OCI-LY7 (cell line): Measurements from ENCODE around the gene PCBP3. TPM values are rescaled to one million over a fixed set of nuclear protein-coding genes. Genes with fewer than 3 reads are reported as not detected.

ENCODE experiments used
- BruUV-seq: library from RNA; stranded (reverse); fragments of 400-500 nt; replicated peaks from 2 replicates; lab custom pipeline; 2021; lab: Mats Ljungman, UMichigan
- CTCF ChIA-PET: fragments of 300-600 bp; sonication (Branson Sonifier 250); formaldehyde crosslinking; loops from one replicate; lab custom pipeline; 2022; ENCODE audit warnings: antibody characterized with exemption; ENCODE audit not compliant: unreplicated experiment; lab: Charles Lee
- POLR2A ChIA-PET: fragments of 300-600 bp; sonication (Branson Sonifier 250); formaldehyde crosslinking; loops from one replicate; lab custom pipeline; 2022; ENCODE audit warnings: antibody characterized with exemption; lab: Charles Lee
- DNase-seq: peaks from one replicate; pipeline ENCODE4 v3.0.0-alpha.2; 2015; ENCODE audit warnings: low spot score
- H2AFZ ChIP-seq: fragments of 200-600 bp; sonication (generic), shearing (Covaris generic); 2 replicates; pipeline ENCODE4 v1.6.1; 2014; ENCODE audit warnings: mild to moderate bottlenecking, antibody characterized with exemption, low read length, moderate library complexity
- H3K27ac ChIP-seq: fragments of 200-600 bp; sonication (generic); 2 replicates; pipeline ENCODE4 v1.5.1; 2014; ENCODE audit warnings: mixed run types, low read depth, mild to moderate bottlenecking, moderate library complexity, low read length, inconsistent platforms; ENCODE audit not compliant: poor library complexity, severe bottlenecking
- H3K36me3 ChIP-seq: fragments of 200-600 bp; sonication (generic); 2 replicates; pipeline ENCODE4 v1.6.1; 2014; ENCODE audit warnings: mild to moderate bottlenecking, antibody characterized with exemption, low read length, moderate library complexity, mixed read lengths; ENCODE audit not compliant: insufficient read depth
- H3K4me1 ChIP-seq: fragments of 200-600 bp; sonication (generic); 2 replicates; pipeline ENCODE4 v1.5.1; 2014; ENCODE audit warnings: mild to moderate bottlenecking, low read length; ENCODE audit not compliant: insufficient read depth, poor library complexity, severe bottlenecking
- H3K4me2 ChIP-seq: fragments of 200-600 bp; sonication (generic); 2 replicates; pipeline ENCODE4 v1.6.1; 2014; ENCODE audit warnings: mild to moderate bottlenecking, low read length
- H3K4me3 ChIP-seq: fragments of 200-600 bp; sonication (generic); 2 replicates; pipeline ENCODE4 v1.5.1; 2014; ENCODE audit warnings: mild to moderate bottlenecking, low read depth, low read length; ENCODE audit not compliant: poor library complexity, severe bottlenecking
- H3K79me2 ChIP-seq: fragments of 200-600 bp; sonication (generic); 2 replicates; pipeline ENCODE4 v1.6.1; 2016; ENCODE audit warnings: low read depth, mild to moderate bottlenecking, low read length, moderate library complexity, mixed read lengths; ENCODE audit not compliant: insufficient read depth
- H3K9me2 ChIP-seq: fragments of 200-600 bp; sonication (generic); 2 replicates; pipeline ENCODE4 v1.6.1; 2016; ENCODE audit warnings: mild to moderate bottlenecking, low read length, mixed read lengths; ENCODE audit not compliant: insufficient read depth
- H3K9me3 ChIP-seq: fragments of 200-600 bp; sonication (generic); 2 replicates; pipeline ENCODE4 v1.6.1; 2014; ENCODE audit warnings: mild to moderate bottlenecking, mixed run types, low read length, mixed read lengths
- H4K20me1 ChIP-seq: fragments of 200-600 bp; sonication (generic); 2 replicates; pipeline ENCODE4 v1.6.1; 2014; ENCODE audit warnings: mild to moderate bottlenecking, antibody characterized with exemption, low read length, moderate library complexity, mixed read lengths; ENCODE audit not compliant: insufficient read depth
- CTCF ChIP-seq: fragments of 200-600 bp; sonication (generic); conservative IDR thresholded peaks from 2 replicates; pipeline ENCODE4 v1.5.1; 2014; ENCODE audit warnings: mild to moderate bottlenecking, antibody characterized with exemption, low read length, moderate library complexity, mixed read lengths
- EZH2phosphoT487 ChIP-seq: fragments of 200-600 bp; sonication (generic); IDR thresholded peaks from 2 replicates; pipeline ENCODE4 v1.6.1; 2018; ENCODE audit warnings: low read depth, borderline replicate concordance, mild to moderate bottlenecking, mixed run types, antibody characterized with exemption, low read length, moderate library complexity, mixed read lengths
- intact Hi-C: fragments of 100-400 bp; cut with micrococcal nuclease; formaldehyde crosslinking; loops from one replicate; pipeline ENCODE4 v1.10.0; 2022; ENCODE audit not compliant: unreplicated experiment
- total RNA-seq, 2 experiments: library from RNA; depleted of rRNA in 1 of 2; stranded (reverse); fragments of >200 nt in 1 of 2; shearing (Covaris generic) in 1 of 2; gene quantifications; 2 replicates each; pipeline ENCODE4 v1.2.3, GENCODE V29; 2014 to 2022

Gene PCBP3
- total RNA-seq, 2 experiments from 2014 or later: 0.61 TPM; not detected in 1

DNA sequence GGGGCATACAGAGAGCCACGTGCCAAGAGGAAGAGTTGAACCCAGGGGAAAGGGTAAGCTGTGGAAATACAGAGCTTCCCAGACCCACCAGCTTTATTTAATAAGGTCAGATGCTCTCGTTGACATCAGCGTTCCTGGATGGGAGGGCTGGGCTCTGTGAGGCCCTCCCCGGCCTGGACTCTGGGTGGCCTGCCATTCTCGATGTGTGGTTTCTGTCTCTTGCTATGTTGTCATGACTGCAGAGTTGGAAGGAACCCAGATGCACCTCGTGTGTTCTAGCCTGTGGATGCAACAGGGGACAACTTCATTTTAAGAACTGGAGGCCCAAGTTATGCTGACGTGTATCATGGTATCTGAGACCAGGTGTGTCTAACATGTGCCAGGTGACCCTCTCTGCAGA lies 101.7 kb downstream of the PCBP3 start:
- Histone ChIP-seq H3K4me3 (no peak overlapping the region), H2AFZ (no peak overlapping the region), H3K9me3 (no peaks in the 10 kb centered on the region), H4K20me1 (no peaks in the 10 kb centered on the region), H3K4me1 (no peaks in the 10 kb centered on the region), H3K9me2 (no peaks in the 10 kb centered on the region), H3K4me2 (no peak overlapping the region), H3K79me2 (no peaks in the 10 kb centered on the region), H3K27ac (no peak overlapping the region), H3K36me3 (no peaks in the 10 kb centered on the region)
- TF ChIP-seq EZH2phosphoT487: no peak
- no peak for TF ChIP-seq CTCF
- no TSS peak for BruUV-seq
- POLR2A ChIA-PET: no interaction called here
- DNase-seq: no peak
- intact Hi-C loops: no loop called here
- CTCF ChIA-PET: no interaction called here

- H4K20me1 ChIP-seq: no peaks in the 10 kb centered on the region
- no peaks in the 10 kb centered on the region for H3K9me3 ChIP-seq
- ChIA-PET POLR2A (no interaction called here), CTCF (no interaction called here)
- H2AFZ ChIP-seq: no peak overlapping the region
- TF ChIP-seq CTCF: no peak
- TF ChIP-seq EZH2phosphoT487: no peak
- H3K36me3 ChIP-seq: no peaks in the 10 kb centered on the region
- DNase-seq: no peak
- H3K27ac ChIP-seq: no peak overlapping the region
- no peak overlapping the region for H3K4me3 ChIP-seq
- BruUV-seq: no TSS peak
- H3K4me1 ChIP-seq: no peaks in the 10 kb centered on the region
- H3K79me2 ChIP-seq: no peaks in the 10 kb centered on the region
- H3K4me2 ChIP-seq: no peak overlapping the region
- H3K9me2 ChIP-seq: no peaks in the 10 kb centered on the region
- intact Hi-C loops: no loop called here
Measured at GRCh38 chr21:45747233-45747766, 103.8 kb downstream of the PCBP3 start.

- ChIA-PET POLR2A (no interaction called here), CTCF (no interaction called here)
- H3K4me1 ChIP-seq: no peaks in the 10 kb centered on the region
- no peaks in the 10 kb centered on the region for H3K79me2 ChIP-seq
- no peak for DNase-seq
- H3K36me3 ChIP-seq: no peaks in the 10 kb centered on the region
- no peak for TF ChIP-seq CTCF
- no peak overlapping the region for H3K27ac ChIP-seq
- no peak overlapping the region for H2AFZ ChIP-seq
- H4K20me1 ChIP-seq: no peaks in the 10 kb centered on the region
- no TSS peak for BruUV-seq
- intact Hi-C loops: no loop called here
- H3K9me3 ChIP-seq: no peaks in the 10 kb centered on the region
- H3K4me3 ChIP-seq: no peak overlapping the region
- no peaks in the 10 kb centered on the region for H3K9me2 ChIP-seq
- no peak overlapping the region for H3K4me2 ChIP-seq
Measured at GRCh38 chr21:45747802-45748445, 104.4 kb downstream of the PCBP3 start.
